ENCODE data around the gene SNX5.

The SNX5 gene

DNA sequence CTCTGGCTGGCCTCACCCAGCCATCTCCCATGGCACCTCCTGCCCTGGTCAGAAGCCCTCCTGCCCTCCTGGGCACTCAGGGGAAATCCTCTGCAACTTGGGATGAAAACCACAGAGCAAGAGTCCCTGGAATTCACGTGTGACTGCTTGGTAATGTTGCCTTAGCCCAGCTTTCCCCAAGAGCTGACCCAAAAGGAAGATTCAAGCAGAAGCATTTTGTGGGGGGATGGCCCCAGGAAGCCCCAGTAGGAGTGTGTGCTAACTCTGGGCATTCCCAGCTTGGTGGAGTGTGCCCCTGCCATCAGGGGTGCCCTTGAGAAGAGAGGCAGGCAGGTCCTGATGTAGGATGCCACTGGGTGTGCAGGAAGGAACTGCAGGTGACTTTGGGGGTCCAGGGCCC lies 35.5 kb downstream of the SNX5 start:
- no peaks in the 10 kb centered on the region for H3K9me3 ChIP-seq (ENCODE audit: control insufficient read depth, low read length)
- H3K9ac ChIP-seq: no peak overlapping the region
- H2AFZ ChIP-seq: no peak overlapping the region

DNA sequence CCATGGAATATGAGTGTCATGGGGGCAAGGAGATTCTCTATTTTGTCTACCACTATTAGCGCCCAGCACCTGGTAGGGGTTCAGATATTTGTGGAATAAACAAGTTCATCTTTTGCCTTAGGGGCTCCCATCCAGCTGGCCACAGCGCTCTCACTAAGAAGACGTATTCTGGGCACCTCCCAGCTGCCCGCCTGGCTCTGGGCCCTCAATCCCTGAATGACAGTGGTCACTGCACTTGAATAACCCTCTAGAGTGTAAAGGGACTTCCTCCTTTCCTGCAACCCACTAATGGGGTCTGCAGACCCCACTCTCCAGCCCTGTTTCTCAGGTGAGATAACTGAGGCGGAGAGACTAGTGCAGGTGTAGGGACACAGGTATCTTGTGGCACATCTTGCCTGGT lies 36.2 kb downstream of the SNX5 start:
- H3K9ac ChIP-seq: no peak overlapping the region
- H3K4me3 ChIP-seq (ENCODE audit: low read depth, low read length): no peak overlapping the region
- no peaks in the 10 kb centered on the region for H3K27me3 ChIP-seq (ENCODE audit: control insufficient read depth, insufficient read depth, low read length)
- TF ChIP-seq, protein P1, sequence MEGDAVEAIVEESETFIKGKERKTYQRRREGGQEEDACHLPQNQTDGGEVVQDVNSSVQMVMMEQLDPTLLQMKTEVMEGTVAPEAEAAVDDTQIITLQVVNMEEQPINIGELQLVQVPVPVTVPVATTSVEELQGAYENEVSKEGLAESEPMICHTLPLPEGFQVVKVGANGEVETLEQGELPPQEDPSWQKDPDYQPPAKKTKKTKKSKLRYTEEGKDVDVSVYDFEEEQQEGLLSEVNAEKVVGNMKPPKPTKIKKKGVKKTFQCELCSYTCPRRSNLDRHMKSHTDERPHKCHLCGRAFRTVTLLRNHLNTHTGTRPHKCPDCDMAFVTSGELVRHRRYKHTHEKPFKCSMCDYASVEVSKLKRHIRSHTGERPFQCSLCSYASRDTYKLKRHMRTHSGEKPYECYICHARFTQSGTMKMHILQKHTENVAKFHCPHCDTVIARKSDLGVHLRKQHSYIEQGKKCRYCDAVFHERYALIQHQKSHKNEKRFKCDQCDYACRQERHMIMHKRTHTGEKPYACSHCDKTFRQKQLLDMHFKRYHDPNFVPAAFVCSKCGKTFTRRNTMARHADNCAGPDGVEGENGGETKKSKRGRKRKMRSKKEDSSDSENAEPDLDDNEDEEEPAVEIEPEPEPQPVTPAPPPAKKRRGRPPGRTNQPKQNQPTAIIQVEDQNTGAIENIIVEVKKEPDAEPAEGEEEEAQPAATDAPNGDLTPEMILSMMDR (IDR thresholded peaks at IDR 0.05): no peak
- no peak overlapping the region for H3K27ac ChIP-seq
- H3K9me3 ChIP-seq (ENCODE audit: control insufficient read depth, low read length): no peaks in the 10 kb centered on the region
- peaks cover 9% of the 10 kb centered on the region for H3K4me1 ChIP-seq
- H3K4me2 ChIP-seq (ENCODE audit: low read length): no peak overlapping the region
- no peak overlapping the region for H2AFZ ChIP-seq
- H3K79me2 ChIP-seq: no peaks in the 10 kb centered on the region
- no peaks in the 10 kb centered on the region for H3K36me3 ChIP-seq (ENCODE audit: control insufficient read depth, insufficient read depth, low read length)

More for the DNA sequence above, 35.5 kb downstream of the SNX5 start:
- TF ChIP-seq, protein P1 (IDR thresholded peaks at IDR 0.05): no peak
- no peak overlapping the region for H3K4me3 ChIP-seq (ENCODE audit: low read depth, low read length)
- no peaks in the 10 kb centered on the region for H3K27me3 ChIP-seq (ENCODE audit: control insufficient read depth, insufficient read depth, low read length)
- H3K79me2 ChIP-seq: no peaks in the 10 kb centered on the region
- H3K27ac ChIP-seq: no peak overlapping the region
- no peak overlapping the region for H3K4me2 ChIP-seq (ENCODE audit: low read length)
- peaks cover 12% of the 10 kb centered on the region for H3K4me1 ChIP-seq
- H3K36me3 ChIP-seq (ENCODE audit: control insufficient read depth, insufficient read depth, low read length): no peaks in the 10 kb centered on the region

DNA sequence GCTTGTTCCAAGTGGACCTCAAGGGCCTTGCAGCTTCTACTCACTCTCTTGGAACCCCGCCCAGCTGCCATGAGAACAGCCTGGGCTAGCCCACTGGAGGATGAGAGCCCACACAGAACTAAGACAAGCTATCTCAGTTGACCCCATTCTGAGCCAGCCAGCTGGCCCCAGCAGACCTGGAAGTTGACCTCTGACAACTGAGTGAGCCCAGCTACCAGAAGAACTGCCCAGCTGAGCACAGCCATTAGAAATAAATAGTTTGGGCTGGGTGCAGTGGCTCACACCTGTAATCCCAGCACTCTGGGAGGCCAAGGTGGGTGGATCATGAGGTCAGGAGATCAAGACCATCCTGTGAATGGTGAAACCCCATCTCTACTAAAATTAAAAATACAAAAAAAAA lies 37.1 kb downstream of the SNX5 start:
- no peak overlapping the region for H3K4me3 ChIP-seq (ENCODE audit: low read depth, low read length)
- no peak overlapping the region for H3K4me2 ChIP-seq (ENCODE audit: low read length)
- no peaks in the 10 kb centered on the region for H3K27me3 ChIP-seq (ENCODE audit: control insufficient read depth, insufficient read depth, low read length)
- TF ChIP-seq, protein P1 (IDR thresholded peaks at IDR 0.05): no peak
- no peaks in the 10 kb centered on the region for H3K9me3 ChIP-seq (ENCODE audit: control insufficient read depth, low read length)
- H3K27ac ChIP-seq: no peak overlapping the region
- peaks cover under 1% of the 10 kb centered on the region for H3K4me1 ChIP-seq
- no peaks in the 10 kb centered on the region for H3K36me3 ChIP-seq (ENCODE audit: control insufficient read depth, insufficient read depth, low read length)
- no peak overlapping the region for H2AFZ ChIP-seq
- H3K9ac ChIP-seq: no peak overlapping the region
- H3K79me2 ChIP-seq: no peaks in the 10 kb centered on the region

DNA sequence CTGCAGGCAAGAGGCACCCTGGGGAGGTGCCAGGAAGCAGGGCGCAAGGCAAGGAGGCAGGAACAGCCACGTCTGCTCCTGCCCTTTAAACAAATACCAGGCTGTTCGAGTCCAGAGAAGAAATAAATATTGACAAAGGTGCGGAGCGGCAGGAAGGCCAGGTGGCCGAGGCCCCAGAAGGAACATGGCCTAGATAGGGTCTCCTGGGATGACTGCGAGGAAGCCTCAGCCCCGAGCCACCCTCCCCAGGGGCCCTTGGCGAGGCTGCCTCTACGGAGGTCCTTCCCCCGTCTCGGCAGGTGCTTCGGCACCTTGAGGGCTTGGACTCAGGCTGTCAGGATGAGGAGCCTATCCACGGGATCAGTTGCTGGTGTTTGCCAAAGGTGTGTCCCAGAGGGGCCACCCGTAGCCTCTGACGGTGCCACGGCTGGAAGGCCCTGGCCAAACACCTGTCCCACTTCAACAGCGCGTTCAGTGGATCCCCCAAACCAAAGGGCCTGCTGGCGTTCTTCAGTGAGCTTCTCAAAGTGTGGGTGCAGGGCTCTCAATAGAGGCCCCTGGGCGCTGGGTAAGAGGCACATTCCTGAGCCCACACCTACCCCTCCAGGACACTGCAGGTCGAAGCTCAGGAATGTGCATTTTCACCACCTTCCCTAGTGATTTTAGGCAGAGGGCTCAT lies 39.8 kb downstream of the SNX5 start:
- Histone ChIP-seq H3K4me1 (no peaks in the 10 kb centered on the region), H3K79me2 (no peaks in the 10 kb centered on the region), H2AFZ (no peak overlapping the region), H3K9me3 (ENCODE audit: control insufficient read depth, low read length) (no peaks in the 10 kb centered on the region), H3K9ac (no peak overlapping the region), H3K27ac (no peak overlapping the region), H3K4me3 (ENCODE audit: low read depth, low read length) (no peak overlapping the region), H3K27me3 (ENCODE audit: control insufficient read depth, insufficient read depth, low read length) (no peaks in the 10 kb centered on the region), H3K4me2 (ENCODE audit: low read length) (no peak overlapping the region), H3K36me3 (ENCODE audit: control insufficient read depth, insufficient read depth, low read length) (no peaks in the 10 kb centered on the region)
- TF ChIP-seq, protein P1 (IDR thresholded peaks at IDR 0.05): no peak

DNA sequence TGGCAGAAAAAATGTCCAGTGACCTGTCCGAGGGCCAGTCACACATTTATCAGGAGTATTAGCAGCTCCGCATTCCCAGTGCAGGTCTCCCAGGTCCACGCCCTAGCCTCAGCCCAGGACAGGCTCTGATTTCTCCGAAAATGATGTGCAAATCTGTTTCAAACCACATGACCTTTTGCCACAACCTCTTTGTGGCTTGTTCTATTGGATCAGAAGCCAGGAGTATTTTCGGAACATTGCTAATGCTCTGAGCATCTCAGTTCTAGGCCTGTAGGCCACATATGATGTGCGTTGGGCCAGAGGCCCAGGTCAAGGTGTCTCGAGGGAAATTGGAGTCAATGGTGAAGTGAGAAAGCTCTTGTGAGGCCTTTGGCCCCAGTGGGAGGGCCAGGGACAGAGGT lies 40.4 kb downstream of the SNX5 start:
- Histone ChIP-seq H3K36me3 (ENCODE audit: control insufficient read depth, insufficient read depth, low read length) (no peaks in the 10 kb centered on the region), H3K9ac (no peak overlapping the region), H3K4me3 (ENCODE audit: low read depth, low read length) (no peak overlapping the region), H3K27ac (no peak overlapping the region), H3K9me3 (ENCODE audit: control insufficient read depth, low read length) (no peaks in the 10 kb centered on the region), H3K79me2 (no peaks in the 10 kb centered on the region), H2AFZ (no peak overlapping the region), H3K4me1 (no peaks in the 10 kb centered on the region), H3K4me2 (ENCODE audit: low read length) (no peak overlapping the region), H3K27me3 (ENCODE audit: control insufficient read depth, insufficient read depth, low read length) (no peaks in the 10 kb centered on the region)
- TF ChIP-seq, protein P1 (IDR thresholded peaks at IDR 0.05): no peak
